Measurements from ENCODE around the gene BEND6.

Gene BEND6

GRCh38 chr6:56940463-56940862 is 14.4 kb upstream of the BEND6 start:
- no peak for DNase-seq (ENCODE audit: low read depth in 2 of 2)

- DNase-seq (ENCODE audit: low read depth in 2 of 2): no peak
Observed at GRCh38 chr6:56940977-56941376, 13.9 kb upstream of the BEND6 start.

GRCh38 chr6:56944661-56945060 is 10.2 kb upstream of the BEND6 start:
- DNase-seq (ENCODE audit: low read depth in 2 of 2): no peak

- DNase-seq (ENCODE audit: low read depth in 2 of 2): no peak
Observed at GRCh38 chr6:56946368-56946767, 8.5 kb upstream of the BEND6 start.

GRCh38 chr6:56947924-56948323 is 7.0 kb upstream of the BEND6 start:
- no peak for DNase-seq (ENCODE audit: low read depth in 2 of 2)

- no peak for DNase-seq (ENCODE audit: low read depth in 2 of 2)
Observed at GRCh38 chr6:56949265-56949664, 5.6 kb upstream of the BEND6 start.

- DNase-seq (ENCODE audit: low read depth in 2 of 2): no peak
Observed at GRCh38 chr6:56949925-56950495, 4.9 kb upstream of the BEND6 start.

- no peak for DNase-seq (ENCODE audit: low read depth in 2 of 2)
Observed at GRCh38 chr6:56951049-56951831, 3.7 kb upstream of the BEND6 start.

- DNase-seq (ENCODE audit: low read depth in 2 of 2): no peak
Observed at GRCh38 chr6:56953597-56954402, 1.1 kb upstream of the BEND6 start.

GRCh38 chr6:56955171-56956155 is 556 bp downstream of the BEND6 start:
- peak; percentile 24 to 34 for DNase-seq (ENCODE audit: low read depth in 2 of 2)

- no peak for DNase-seq (ENCODE audit: low read depth in 2 of 2)
Observed at GRCh38 chr6:56956491-56956890, 1.6 kb downstream of the BEND6 start.

- DNase-seq (ENCODE audit: low read depth in 2 of 2): no peak
Observed at GRCh38 chr6:56957856-56958255, 2.9 kb downstream of the BEND6 start.

- no peak for DNase-seq (ENCODE audit: low read depth in 2 of 2)
Observed at GRCh38 chr6:56958481-56958880, 3.6 kb downstream of the BEND6 start.

- no peak for DNase-seq (ENCODE audit: low read depth in 2 of 2)
Observed at GRCh38 chr6:56959094-56959493, 4.2 kb downstream of the BEND6 start.

- DNase-seq (ENCODE audit: low read depth in 2 of 2): no peak
Observed at GRCh38 chr6:56959938-56960337, 5.0 kb downstream of the BEND6 start.

- no peak for DNase-seq (ENCODE audit: low read depth in 2 of 2)
Observed at GRCh38 chr6:56961151-56961550, 6.2 kb downstream of the BEND6 start.

- no peak for DNase-seq (ENCODE audit: low read depth in 2 of 2)
Observed at GRCh38 chr6:56962441-56962840, 7.5 kb downstream of the BEND6 start.

GRCh38 chr6:56963043-56963442 is 8.1 kb downstream of the BEND6 start:
- DNase-seq (ENCODE audit: low read depth in 2 of 2): no peak

GRCh38 chr6:56963793-56964192 is 8.9 kb downstream of the BEND6 start:
- DNase-seq (ENCODE audit: low read depth in 2 of 2): no peak

GRCh38 chr6:56965126-56965525 is 10.2 kb downstream of the BEND6 start:
- no peak for DNase-seq (ENCODE audit: low read depth in 2 of 2)

GRCh38 chr6:56970849-56971248 is 15.9 kb downstream of the BEND6 start:
- DNase-seq (ENCODE audit: low read depth in 2 of 2): no peak

- DNase-seq (ENCODE audit: low read depth in 2 of 2): no peak
Observed at GRCh38 chr6:56977192-56977591, 22.3 kb downstream of the BEND6 start.

Measured in stimulated activated CD8-positive, alpha-beta memory T cell treated with anti-CD3 and anti-CD28 coated beads, Interleukin-7, amount 100 ng/mL, for 4 hours (primary cell).